Measurements from ENCODE around the gene RDH16.

The RDH16 gene

DNA sequence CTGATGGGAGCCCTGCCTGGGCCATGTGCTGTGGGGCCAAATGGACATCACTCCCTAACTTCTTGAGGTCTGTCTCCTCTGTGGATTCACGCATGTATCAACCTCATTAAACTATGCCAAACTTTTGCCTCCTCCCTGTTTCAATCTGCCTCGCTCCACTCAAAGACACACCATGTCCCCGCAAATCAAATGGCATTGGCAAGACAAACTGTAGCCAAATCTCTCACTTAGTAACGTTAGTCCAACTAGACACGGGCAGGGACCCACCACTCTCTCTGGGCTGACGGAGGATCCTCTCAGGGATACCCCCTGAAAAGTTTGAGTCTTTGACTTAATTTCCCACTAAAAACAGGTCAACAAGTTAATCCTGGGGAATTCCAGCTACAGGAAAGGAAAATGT lies 40.9 kb upstream of the RDH16 start:
- H3K4me1 ChIP-seq (ENCODE audit: insufficient read depth, low read length, poor library complexity, severe bottlenecking): peaks cover 18% of the 10 kb centered on the region
- no peak overlapping the region for H2AFZ ChIP-seq (ENCODE audit: low read length)
- no peak overlapping the region for H3K9ac ChIP-seq (ENCODE audit: low read depth, low read length, poor library complexity, severe bottlenecking)
- no peak overlapping the region for H3K4me2 ChIP-seq (ENCODE audit: low read depth, low read length, poor library complexity, severe bottlenecking)
- TF ChIP-seq, protein P1, sequence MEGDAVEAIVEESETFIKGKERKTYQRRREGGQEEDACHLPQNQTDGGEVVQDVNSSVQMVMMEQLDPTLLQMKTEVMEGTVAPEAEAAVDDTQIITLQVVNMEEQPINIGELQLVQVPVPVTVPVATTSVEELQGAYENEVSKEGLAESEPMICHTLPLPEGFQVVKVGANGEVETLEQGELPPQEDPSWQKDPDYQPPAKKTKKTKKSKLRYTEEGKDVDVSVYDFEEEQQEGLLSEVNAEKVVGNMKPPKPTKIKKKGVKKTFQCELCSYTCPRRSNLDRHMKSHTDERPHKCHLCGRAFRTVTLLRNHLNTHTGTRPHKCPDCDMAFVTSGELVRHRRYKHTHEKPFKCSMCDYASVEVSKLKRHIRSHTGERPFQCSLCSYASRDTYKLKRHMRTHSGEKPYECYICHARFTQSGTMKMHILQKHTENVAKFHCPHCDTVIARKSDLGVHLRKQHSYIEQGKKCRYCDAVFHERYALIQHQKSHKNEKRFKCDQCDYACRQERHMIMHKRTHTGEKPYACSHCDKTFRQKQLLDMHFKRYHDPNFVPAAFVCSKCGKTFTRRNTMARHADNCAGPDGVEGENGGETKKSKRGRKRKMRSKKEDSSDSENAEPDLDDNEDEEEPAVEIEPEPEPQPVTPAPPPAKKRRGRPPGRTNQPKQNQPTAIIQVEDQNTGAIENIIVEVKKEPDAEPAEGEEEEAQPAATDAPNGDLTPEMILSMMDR (conservative IDR thresholded peaks at IDR 0.05; ENCODE audit: low read length): no peak
- TF ChIP-seq EZH2phosphoT487 (IDR thresholded peaks at IDR 0.05; ENCODE audit: borderline replicate concordance): no peak
- H3K9me2 ChIP-seq (replicated peaks; ENCODE audit: low read depth, low read length): no peaks in the 10 kb centered on the region
- no peaks in the 10 kb centered on the region for H3K27me3 ChIP-seq (ENCODE audit: insufficient read depth, low read length, poor library complexity, severe bottlenecking)
- no peak overlapping the region for H3K4me3 ChIP-seq (ENCODE audit: low read length, poor library complexity, severe bottlenecking)
- H3K9me3 ChIP-seq (ENCODE audit: insufficient read depth, low read depth, low read length): no peaks in the 10 kb centered on the region
- peaks cover 30% of the 10 kb centered on the region for H4K20me1 ChIP-seq (ENCODE audit: insufficient read depth, low read length, poor library complexity, severe bottlenecking)
- H3K79me2 ChIP-seq (ENCODE audit: insufficient read depth, low read length): peaks cover 40% of the 10 kb centered on the region
- no peaks in the 10 kb centered on the region for H3F3A ChIP-seq (ENCODE audit: low read depth)
- H3K36me3 ChIP-seq (ENCODE audit: insufficient read depth, low read length): peaks cover 21% of the 10 kb centered on the region; the same call in 1 of the 2 replicates

DNA sequence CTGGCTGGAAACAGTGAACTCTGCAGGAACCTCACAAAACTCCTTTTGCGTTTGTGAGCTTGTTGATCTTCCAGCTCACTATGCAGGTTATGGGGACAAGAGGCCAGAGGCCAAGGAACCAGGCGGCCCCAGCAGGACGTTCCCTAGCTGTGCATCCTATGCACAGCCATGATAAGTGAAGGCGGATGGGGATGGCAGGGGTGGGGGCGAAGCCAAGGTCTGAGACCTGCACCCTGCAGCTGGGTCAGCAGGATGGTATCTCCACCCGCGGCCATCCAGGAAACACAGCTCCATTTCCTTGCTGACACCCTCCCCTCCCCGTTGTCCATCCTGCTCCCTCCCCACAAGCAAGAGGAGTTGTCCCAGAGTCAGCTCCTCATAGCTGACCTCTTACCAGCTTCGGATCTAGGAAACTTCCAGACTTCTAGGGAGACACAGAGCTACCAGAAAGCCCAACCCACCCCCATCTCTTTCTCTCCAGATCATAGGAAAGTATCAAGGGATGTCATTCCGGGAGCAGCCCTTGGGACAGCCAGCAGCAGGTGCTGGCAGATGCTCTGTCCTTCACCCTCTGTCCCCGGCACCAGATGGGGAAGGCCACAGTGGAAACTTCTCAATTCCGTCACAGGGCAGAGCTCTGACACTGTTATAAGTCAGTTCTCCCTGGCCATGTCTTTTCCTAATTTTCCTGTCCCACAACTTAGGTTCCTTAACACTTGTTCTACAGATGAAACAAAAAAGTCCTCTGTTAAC lies 39.6 kb upstream of the RDH16 start:
- H3K9ac ChIP-seq (ENCODE audit: low read depth, low read length, poor library complexity, severe bottlenecking): no peak overlapping the region
- H3K9me2 ChIP-seq (replicated peaks; ENCODE audit: low read depth, low read length): no peaks in the 10 kb centered on the region
- H3F3A ChIP-seq (ENCODE audit: low read depth): no peaks in the 10 kb centered on the region
- H3K4me2 ChIP-seq (ENCODE audit: low read depth, low read length, poor library complexity, severe bottlenecking): no peak overlapping the region
- no peaks in the 10 kb centered on the region for H3K27me3 ChIP-seq (ENCODE audit: insufficient read depth, low read length, poor library complexity, severe bottlenecking)
- H4K20me1 ChIP-seq (ENCODE audit: insufficient read depth, low read length, poor library complexity, severe bottlenecking): peaks cover 21% of the 10 kb centered on the region
- H3K9me3 ChIP-seq (ENCODE audit: insufficient read depth, low read depth, low read length): no peaks in the 10 kb centered on the region
- H2AFZ ChIP-seq (ENCODE audit: low read length): no peak overlapping the region
- H3K4me1 ChIP-seq (ENCODE audit: insufficient read depth, low read length, poor library complexity, severe bottlenecking): peaks cover 16% of the 10 kb centered on the region
- no peak overlapping the region for H3K4me3 ChIP-seq (ENCODE audit: low read length, poor library complexity, severe bottlenecking)
- TF ChIP-seq, protein P1 (conservative IDR thresholded peaks at IDR 0.05; ENCODE audit: low read length): no peak
- TF ChIP-seq EZH2phosphoT487 (IDR thresholded peaks at IDR 0.05; ENCODE audit: borderline replicate concordance): no peak
- H3K36me3 ChIP-seq (ENCODE audit: insufficient read depth, low read length): peaks cover 9% of the 10 kb centered on the region; the same call in 1 of the 2 replicates
- peaks cover 27% of the 10 kb centered on the region for H3K79me2 ChIP-seq (ENCODE audit: insufficient read depth, low read length)

DNA sequence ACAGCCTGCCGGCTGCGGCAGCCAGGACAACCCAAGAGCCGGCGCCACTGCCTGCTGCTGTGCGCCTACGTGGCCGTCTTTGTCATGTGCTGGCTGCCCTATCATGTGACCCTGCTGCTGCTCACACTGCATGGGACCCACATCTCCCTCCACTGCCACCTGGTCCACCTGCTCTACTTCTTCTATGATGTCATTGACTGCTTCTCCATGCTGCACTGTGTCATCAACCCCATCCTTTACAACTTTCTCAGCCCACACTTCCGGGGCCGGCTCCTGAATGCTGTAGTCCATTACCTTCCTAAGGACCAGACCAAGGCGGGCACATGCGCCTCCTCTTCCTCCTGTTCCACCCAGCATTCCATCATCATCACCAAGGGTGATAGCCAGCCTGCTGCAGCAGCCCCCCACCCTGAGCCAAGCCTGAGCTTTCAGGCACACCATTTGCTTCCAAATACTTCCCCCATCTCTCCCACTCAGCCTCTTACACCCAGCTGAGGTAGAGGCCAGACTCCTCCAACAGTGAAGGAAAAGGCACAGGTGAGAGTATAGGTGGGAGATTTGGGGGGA lies 38.6 kb upstream of the RDH16 start:
- TF ChIP-seq, protein P1 (conservative IDR thresholded peaks at IDR 0.05; ENCODE audit: low read length): no peak
- no peak overlapping the region for H3K4me2 ChIP-seq (ENCODE audit: low read depth, low read length, poor library complexity, severe bottlenecking)
- peaks cover 13% of the 10 kb centered on the region for H4K20me1 ChIP-seq (ENCODE audit: insufficient read depth, low read length, poor library complexity, severe bottlenecking)
- no peaks in the 10 kb centered on the region; the same call in 1 of the 2 replicates for H3F3A ChIP-seq (ENCODE audit: low read depth)
- no peak overlapping the region for H3K4me3 ChIP-seq (ENCODE audit: low read length, poor library complexity, severe bottlenecking)
- H3K27me3 ChIP-seq (ENCODE audit: insufficient read depth, low read length, poor library complexity, severe bottlenecking): no peaks in the 10 kb centered on the region
- no peaks in the 10 kb centered on the region for H3K9me2 ChIP-seq (replicated peaks; ENCODE audit: low read depth, low read length)
- no peak overlapping the region for H2AFZ ChIP-seq (ENCODE audit: low read length)
- H3K9me3 ChIP-seq (ENCODE audit: insufficient read depth, low read depth, low read length): no peaks in the 10 kb centered on the region
- H3K4me1 ChIP-seq (ENCODE audit: insufficient read depth, low read length, poor library complexity, severe bottlenecking): peaks cover 19% of the 10 kb centered on the region
- H3K79me2 ChIP-seq (ENCODE audit: insufficient read depth, low read length): peaks cover 17% of the 10 kb centered on the region
- no peak overlapping the region for H3K9ac ChIP-seq (ENCODE audit: low read depth, low read length, poor library complexity, severe bottlenecking)
- peaks cover 2% of the 10 kb centered on the region; the same call in 1 of the 2 replicates for H3K36me3 ChIP-seq (ENCODE audit: insufficient read depth, low read length)

All from Loucy (cell line).